ENCODE data around the gene VMP1.

The VMP1 gene

GRCh38 chr17:59811209-59811608, 103.8 kb downstream of the VMP1 start:
- Histone ChIP-seq H3K27me3 (ENCODE audit: insufficient read depth, poor library complexity, severe bottlenecking) (no peaks in the 10 kb centered on the region), H3K27ac (replicated peaks) (peak overlapping the region; percentile 58), H3K4me3 (replicated peaks; ENCODE audit: insufficient read depth, low read length) (no peak overlapping the region)
- DNase-seq (ENCODE audit: low read depth in 1 of 2, low spot score in 1 of 2): no peak
- TF ChIP-seq REST (IDR thresholded peaks at IDR 0.05; ENCODE audit: insufficient replicate concordance, low read depth): no peak
- TF ChIP-seq CTCF (IDR thresholded peaks at IDR 0.05; ENCODE audit: insufficient read depth, low read length): no peak
- TF ChIP-seq SPI1 (IDR thresholded peaks at IDR 0.05; ENCODE audit: borderline replicate concordance, low read depth): no peak
- TF ChIP-seq POLR2AphosphoS5 (IDR thresholded peaks at IDR 0.05; ENCODE audit: low read depth): no peak
- no peak for TF ChIP-seq GABPA (IDR thresholded peaks at IDR 0.05; ENCODE audit: low read depth)

- TF ChIP-seq SPI1 (IDR thresholded peaks at IDR 0.05; ENCODE audit: borderline replicate concordance, low read depth) (peak; percentile 86), REST (IDR thresholded peaks at IDR 0.05; ENCODE audit: insufficient replicate concordance, low read depth) (peak; percentile 17), POLR2AphosphoS5 (IDR thresholded peaks at IDR 0.05; ENCODE audit: low read depth) (peak; percentile 83), CTCF (IDR thresholded peaks at IDR 0.05; ENCODE audit: insufficient read depth, low read length) (no peak), GABPA (IDR thresholded peaks at IDR 0.05; ENCODE audit: low read depth) (no peak)
- peak; percentile 52 to 74 for DNase-seq (ENCODE audit: low read depth in 1 of 2, low spot score in 1 of 2)
- Histone ChIP-seq H3K27me3 (ENCODE audit: insufficient read depth, poor library complexity, severe bottlenecking) (no peaks in the 10 kb centered on the region), H3K4me3 (replicated peaks; ENCODE audit: insufficient read depth, low read length) (no peak overlapping the region), H3K27ac (replicated peaks) (peak overlapping the region; percentile 58)
Observed at GRCh38 chr17:59812139-59812538, 104.7 kb downstream of the VMP1 start.

GRCh38 chr17:59814276-59814675, 106.8 kb downstream of the VMP1 start:
- no peak for DNase-seq (ENCODE audit: low read depth in 1 of 2, low spot score in 1 of 2)
- Histone ChIP-seq H3K27ac (replicated peaks) (no peak overlapping the region), H3K4me3 (replicated peaks; ENCODE audit: insufficient read depth, low read length) (no peak overlapping the region), H3K27me3 (ENCODE audit: insufficient read depth, poor library complexity, severe bottlenecking) (no peaks in the 10 kb centered on the region)
- TF ChIP-seq REST (IDR thresholded peaks at IDR 0.05; ENCODE audit: insufficient replicate concordance, low read depth) (no peak), CTCF (IDR thresholded peaks at IDR 0.05; ENCODE audit: insufficient read depth, low read length) (no peak), GABPA (IDR thresholded peaks at IDR 0.05; ENCODE audit: low read depth) (no peak), SPI1 (IDR thresholded peaks at IDR 0.05; ENCODE audit: borderline replicate concordance, low read depth) (no peak), POLR2AphosphoS5 (IDR thresholded peaks at IDR 0.05; ENCODE audit: low read depth) (no peak)
